GM21576 (cell line): Measurements from ENCODE around the gene OTUB2.

Source experiments
- ATAC-seq: cut with Tn5 transposase; IDR thresholded peaks from one replicate; pipeline ENCODE4 v1.9.1; 2021; ENCODE audit warnings: mild to moderate bottlenecking, moderate library complexity; ENCODE audit not compliant: unreplicated experiment

Gene OTUB2

GRCh38 chr14:94020267-94020666 is 5.9 kb upstream of the OTUB2 start:
- no peak for ATAC-seq

GRCh38 chr14:94021001-94021400 is 5.1 kb upstream of the OTUB2 start:
- no peak for ATAC-seq

- no peak for ATAC-seq
Observed at GRCh38 chr14:94021416-94022157, 4.6 kb upstream of the OTUB2 start.

GRCh38 chr14:94022532-94023411 is 3.4 kb upstream of the OTUB2 start:
- ATAC-seq = no peak

- no peak for ATAC-seq
Observed at GRCh38 chr14:94024549-94024948, 1.6 kb upstream of the OTUB2 start.

- no peak for ATAC-seq
Observed at GRCh38 chr14:94025720-94026119, 420 bp upstream of the OTUB2 start.

- no peak for ATAC-seq
Observed at GRCh38 chr14:94026889-94027469, 839 bp downstream of the OTUB2 start.

GRCh38 chr14:94027566-94028449 is 1.7 kb downstream of the OTUB2 start:
- no peak for ATAC-seq

GRCh38 chr14:94028450-94028826 is 2.3 kb downstream of the OTUB2 start:
- no peak for ATAC-seq

GRCh38 chr14:94029265-94029664 is 3.1 kb downstream of the OTUB2 start:
- no peak for ATAC-seq

- ATAC-seq = no peak
Observed at GRCh38 chr14:94029671-94030203, 3.6 kb downstream of the OTUB2 start.

- no peak for ATAC-seq
Observed at GRCh38 chr14:94030571-94030970, 4.4 kb downstream of the OTUB2 start.

- ATAC-seq = no peak
Observed at GRCh38 chr14:94031161-94031882, 5.2 kb downstream of the OTUB2 start.

- no peak for ATAC-seq
Observed at GRCh38 chr14:94031883-94032279, 5.7 kb downstream of the OTUB2 start.

GRCh38 chr14:94034886-94035285 is 8.7 kb downstream of the OTUB2 start:
- ATAC-seq = no peak

- ATAC-seq = peak; percentile 90
Observed at GRCh38 chr14:94036313-94037167, 10.4 kb downstream of the OTUB2 start.

GRCh38 chr14:94037954-94038353 is 11.8 kb downstream of the OTUB2 start:
- no peak for ATAC-seq

GRCh38 chr14:94038510-94038909 is 12.4 kb downstream of the OTUB2 start:
- ATAC-seq = no peak
